ENCODE results near the gene ATRNL1. TPM values are rescaled to one million over a fixed set of nuclear protein-coding genes. Genes with fewer than 3 reads are reported as not detected.

The ATRNL1 gene
- total and polyA plus RNA-seq, 4 donors = 11.7 to 180 (median 38.5) TPM

Other genes with a start within 250 kb of the ATRNL1 start
- 10 to 100 TPM; 28.2 to 51.9 TPM for gene TRUB1, start 155.2 kb upstream of the ATRNL1 start, total RNA-seq
- gene TRUB1, start 155.2 kb upstream of the ATRNL1 start, polyA plus RNA-seq (ENCODE audit: insufficient read length in 2 of 2) = 10 to 100 TPM; 24.6 to 32.2 TPM

Data from spinal cord (tissue), 4 donors.